Activated naive CD8-positive, alpha-beta T cell treated with anti-CD3 and anti-CD28 coated beads, Interleukin-2, amount 50 U/mL, for 16 hours (primary cell): ENCODE measurements around the gene CWC22.
"Not testable (repeated sequence)": the region's sequence is repeated elsewhere in the genome, so short reads cannot be mapped to it uniquely, and the experiment has no call there.

Source experiments
- DNase-seq: peaks from one replicate; pipeline ENCODE4 v3.0.0-alpha.2; 2020; ENCODE audit warnings: low read depth, low spot score

The CWC22 gene

DNA sequence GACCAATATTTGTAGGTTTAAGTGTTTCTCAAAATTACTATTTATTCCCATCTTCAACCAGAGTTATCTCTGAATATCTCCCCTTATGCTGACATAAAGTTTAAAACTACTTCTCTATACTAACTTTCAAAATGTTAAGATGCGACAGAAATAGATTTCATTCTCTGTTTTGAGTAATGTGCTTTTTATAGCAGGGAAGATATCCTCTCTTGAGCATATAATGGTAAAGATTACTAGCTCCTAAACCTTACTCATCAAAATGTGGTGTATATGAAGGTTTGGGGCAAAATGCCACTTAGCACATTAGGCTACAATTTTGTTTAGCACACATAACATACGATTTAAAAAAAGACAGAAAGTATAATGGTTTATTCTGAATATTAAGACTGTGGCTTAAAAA, 54.4 kb downstream of the CWC22 start:
- no peak for DNase-seq

DNA sequence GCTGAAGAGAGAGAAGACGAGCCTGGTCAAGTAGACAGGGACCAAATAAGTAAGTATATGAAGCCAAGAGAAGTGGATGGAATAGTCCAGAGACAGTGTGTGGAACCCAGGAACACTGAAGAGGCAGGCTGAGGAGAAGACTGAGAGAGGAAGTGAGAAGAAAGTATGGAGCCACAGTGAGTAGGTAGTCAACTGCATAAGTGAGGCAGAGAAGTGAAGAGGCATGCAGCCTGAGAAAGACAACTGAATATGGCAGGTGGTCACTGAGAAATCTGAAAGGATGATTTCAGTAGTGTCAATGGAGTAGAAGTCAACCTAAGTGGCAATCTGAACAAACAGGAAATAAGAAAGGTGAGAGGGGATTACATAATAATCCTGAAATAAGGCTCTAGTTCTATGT, 55.4 kb downstream of the CWC22 start:
- no peak for DNase-seq

DNA sequence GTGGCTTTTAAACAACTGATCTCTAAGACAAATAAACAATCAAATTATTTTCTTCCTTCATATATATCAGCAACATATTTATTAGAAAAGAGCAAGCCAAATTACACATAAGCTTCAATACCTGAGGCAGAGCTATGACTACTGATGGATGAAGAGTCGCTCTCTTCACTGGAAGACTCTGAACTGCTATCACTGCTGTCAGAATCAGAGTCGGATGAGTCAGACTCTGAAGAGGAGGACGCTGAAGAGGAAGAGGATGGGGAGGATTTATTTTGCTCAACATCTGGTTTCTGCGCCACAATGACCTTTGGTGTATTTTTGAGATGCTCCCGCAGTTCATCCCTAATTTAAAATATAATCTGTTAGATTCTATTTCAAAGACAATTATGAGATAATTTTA, 56.7 kb downstream of the CWC22 start:
- no peak for DNase-seq

DNA sequence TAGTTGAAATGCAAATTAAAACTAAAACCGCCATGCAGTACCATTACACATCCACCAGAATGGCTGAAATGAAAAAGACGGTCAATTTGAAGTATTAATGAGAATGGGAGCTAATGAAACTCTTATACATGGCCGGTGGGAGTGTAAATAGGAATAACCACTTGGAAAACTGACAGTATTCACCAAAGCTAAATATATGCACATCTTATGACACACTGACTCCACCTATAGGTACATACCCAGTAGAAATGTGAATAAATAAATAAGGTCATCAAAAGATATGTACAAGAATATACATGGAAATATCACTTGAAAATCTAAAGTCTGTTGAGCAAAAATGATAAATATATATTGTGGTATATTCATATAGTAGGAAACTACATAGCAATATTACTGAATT, 57.7 kb downstream of the CWC22 start:
- no peak for DNase-seq

DNA sequence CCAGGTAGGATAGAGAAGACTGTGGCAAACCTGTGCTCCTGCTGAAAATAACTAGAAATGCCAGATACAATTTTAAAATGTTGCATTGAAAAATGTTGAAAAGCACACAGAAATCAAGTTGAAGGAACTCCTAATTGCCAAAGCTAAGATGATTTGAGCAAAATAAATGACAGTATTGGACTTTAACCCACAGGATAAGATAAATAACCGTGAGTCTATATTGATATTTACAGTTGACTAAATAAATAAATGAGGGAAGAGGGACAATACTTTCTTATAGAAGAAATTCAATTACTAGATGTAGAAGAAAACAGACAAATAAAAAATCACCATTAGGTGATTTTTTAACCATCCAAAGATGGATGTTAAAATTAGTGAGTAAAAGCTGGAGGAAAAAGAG, 59.0 kb downstream of the CWC22 start:
- no peak for DNase-seq

DNA sequence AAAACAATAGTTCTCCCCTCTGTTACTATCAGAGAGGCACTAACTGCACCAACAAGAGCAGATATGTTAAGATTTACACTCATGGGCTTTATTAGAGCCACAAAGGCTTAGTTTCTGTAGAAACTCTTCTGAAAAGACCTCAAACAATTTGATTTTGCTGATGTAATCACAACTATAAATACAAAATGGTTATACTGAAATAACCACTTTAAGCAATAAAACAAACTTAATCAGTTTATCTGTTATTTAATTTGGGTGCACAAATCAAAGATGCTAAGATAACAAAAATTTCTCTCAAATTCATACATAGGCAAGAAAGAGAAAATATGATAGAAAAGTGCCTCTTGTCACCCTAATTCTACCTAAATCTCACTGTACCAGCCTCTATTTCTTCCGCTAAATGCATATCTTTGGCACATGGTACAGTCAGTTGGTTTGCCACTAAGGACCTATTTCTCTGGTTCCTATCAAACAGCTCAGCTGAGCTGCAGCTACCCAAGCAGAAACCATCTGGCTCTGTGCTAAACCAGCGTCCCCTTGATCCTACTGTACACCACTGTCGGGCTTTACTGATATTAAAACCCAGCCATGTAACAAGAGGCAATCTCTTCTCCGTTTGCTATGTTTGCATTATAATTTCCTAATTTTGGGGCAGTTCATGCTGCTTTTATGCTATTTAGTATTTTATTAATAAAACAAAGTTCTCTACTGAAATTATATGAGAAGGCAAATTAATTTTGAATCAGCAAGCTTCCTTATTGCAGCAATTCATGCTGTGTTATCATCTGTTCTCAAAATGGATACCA, 60.1 kb downstream of the CWC22 start:
- DNase-seq, result no peak

DNA sequence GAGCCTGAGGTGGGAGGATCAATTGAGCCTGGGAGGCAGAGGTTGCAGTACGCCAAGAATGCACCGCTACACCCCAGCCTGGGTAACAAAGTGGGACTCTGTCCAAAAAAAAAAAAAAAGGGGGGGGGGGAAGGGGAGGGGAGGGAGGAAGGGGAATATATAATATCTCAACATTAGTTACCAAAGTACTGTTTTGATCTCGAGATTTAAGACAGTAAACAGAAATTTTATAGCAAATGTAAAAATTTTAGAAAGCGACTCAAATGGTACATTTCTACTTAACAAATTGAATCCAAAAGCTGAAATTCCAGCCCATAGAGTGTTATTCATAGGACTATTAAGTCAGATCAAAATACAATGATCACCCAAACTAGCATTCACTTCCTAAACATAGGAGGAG, 60.8 kb downstream of the CWC22 start:
- DNase-seq, result no peak

DNA sequence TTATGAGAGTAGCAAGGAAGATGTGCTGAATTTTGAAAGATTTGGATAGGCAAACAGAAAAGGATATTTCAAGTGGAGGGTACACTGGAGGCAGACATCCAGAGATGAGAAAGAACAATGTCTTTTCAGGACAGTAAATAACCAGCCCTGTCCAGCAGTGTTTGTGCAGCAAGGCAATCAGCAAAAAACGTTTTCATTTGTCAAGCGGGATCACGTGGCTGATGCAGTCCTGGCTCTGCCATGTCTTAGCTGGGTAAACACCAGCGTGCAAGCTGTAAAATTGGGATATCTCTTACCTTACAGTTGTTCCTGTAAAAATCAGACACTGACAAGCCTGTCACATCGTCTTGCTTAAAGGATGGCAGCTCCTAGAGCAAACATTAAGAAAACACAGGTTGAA, 67.8 kb downstream of the CWC22 start:
- no peak for DNase-seq

DNA sequence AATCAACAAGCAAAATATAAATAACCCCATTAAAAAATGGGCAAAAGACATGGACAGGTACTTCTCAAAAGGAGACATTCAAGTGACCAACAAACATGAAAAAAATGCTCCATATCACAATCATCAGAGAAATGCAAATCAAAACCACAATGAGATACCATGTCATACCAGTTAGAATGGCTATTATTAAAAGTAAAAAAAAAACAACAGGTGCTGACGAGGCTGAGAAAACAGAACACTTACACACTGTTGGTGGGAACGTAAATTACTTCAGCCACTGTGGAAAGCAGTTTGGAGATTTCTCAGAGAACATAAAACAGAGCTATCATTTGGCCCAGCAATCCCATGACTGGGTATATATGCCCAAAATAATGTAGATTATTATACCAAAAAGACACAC, 69.1 kb downstream of the CWC22 start:
- DNase-seq, result no peak

DNA sequence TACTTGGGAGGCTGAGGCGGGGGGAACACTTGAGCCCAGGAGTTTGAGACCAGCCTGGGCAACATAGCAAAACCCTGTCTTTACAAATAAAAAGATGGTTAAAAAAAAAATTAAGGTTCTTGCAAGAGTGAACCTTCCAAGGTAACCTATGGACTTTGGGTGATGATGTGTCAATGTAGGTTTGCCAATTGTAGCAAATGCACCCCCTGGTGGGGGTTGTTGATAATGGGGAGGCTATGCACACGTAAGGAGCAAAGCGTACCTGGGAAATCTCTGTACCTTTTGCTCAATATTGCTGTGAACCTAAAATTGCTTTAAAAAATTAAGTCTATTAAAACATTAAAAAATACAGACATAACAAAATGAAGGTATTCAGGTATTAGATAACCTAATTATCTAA, 70.4 kb downstream of the CWC22 start:
- DNase-seq, result no peak

DNA sequence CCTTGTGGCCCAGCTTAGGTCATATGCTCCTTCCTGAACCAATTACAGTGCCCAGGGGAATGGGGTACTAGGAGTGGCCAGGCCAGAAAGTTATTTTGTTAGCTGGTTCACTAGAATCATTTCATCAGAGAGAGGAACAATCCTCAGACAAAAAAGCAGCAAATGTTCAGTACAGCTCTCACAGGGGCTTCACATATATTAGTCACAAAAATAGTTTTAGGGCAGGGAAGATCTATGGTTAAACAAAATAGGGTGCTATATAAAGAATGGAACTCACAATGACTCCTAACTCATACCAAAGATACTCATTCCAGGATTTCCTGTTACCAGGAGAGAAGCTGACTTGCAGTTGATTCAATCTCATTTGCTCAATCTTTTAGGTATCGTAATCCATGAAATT, 71.0 kb downstream of the CWC22 start:
- DNase-seq, result no peak

DNA sequence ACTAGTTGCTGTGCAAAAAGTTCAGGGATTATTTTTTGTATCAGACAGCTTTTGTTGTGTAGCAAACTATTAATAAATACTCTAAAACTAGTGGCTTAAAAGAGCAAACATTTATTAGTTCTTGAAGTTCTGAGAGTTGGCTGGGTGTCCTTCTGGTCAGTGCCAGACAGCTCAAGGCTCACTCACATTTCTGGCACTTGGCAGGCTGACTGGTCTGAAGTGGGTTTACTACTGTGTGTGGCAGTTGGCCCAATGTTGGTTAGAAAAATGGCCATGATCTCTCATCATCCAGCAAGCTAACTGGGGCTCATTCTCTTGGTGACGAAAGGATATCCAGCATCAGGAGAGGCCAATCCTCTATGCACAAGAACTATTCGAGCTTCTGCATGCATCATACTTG, 74.3 kb downstream of the CWC22 start:
- DNase-seq, result no peak

DNA sequence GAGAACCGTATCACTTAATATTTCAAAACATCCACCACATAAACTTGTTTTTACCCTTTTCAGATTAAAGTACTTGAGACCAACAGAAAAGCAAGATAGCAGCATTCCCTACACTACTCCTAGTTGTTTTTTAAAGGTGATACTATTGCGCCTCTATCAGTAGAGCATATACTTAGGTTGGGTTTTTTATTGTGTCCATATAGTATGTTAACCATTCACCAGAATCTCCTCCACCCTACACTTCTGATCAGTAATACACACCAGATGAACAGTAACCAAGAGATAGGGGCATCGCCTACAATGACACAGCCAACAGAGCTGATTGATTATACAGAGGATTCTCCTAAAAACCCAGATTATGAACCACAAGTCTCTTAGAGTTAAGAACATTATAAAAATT, 75.6 kb downstream of the CWC22 start:
- DNase-seq, result no peak

DNA sequence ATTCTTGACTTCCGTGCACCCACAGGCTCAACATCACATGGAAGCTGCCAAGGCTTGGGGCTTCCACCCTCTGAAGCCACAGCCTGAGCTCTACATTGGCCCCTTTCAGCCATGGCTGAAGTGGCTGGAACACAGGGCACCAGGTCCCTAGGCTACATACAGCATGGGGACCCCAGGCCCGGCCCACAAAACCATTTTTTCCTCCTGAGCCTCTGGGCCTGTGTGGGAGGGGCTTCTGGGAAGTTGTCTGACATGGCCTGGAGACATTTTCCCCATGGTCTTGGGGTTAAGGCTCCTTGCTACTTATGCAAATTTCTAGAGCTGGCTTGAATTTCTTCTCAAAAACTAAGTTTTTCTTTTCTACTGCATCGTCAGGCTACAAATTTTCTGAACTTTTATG, 77.1 kb downstream of the CWC22 start:
- not testable (repeated sequence) for DNase-seq

DNA sequence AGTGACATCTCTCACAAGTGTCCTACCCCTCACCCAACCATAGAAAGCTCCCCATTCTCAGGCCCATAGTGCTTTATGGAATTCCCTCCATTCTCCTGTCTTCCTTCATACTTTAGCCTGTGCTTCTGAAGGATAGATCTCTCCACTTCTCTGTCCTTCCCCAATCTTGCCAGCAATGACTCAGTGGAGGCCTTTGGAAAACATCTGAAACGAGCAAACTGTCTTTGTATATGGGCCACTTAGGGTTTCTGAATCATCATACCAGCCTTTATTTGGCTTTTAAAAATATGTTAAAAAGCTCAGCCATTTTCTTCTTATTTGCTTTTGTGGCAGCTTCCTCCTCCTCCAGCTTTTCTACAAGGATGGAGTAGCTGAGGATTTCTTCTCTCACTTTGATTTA, 80.1 kb downstream of the CWC22 start:
- no peak for DNase-seq

DNA sequence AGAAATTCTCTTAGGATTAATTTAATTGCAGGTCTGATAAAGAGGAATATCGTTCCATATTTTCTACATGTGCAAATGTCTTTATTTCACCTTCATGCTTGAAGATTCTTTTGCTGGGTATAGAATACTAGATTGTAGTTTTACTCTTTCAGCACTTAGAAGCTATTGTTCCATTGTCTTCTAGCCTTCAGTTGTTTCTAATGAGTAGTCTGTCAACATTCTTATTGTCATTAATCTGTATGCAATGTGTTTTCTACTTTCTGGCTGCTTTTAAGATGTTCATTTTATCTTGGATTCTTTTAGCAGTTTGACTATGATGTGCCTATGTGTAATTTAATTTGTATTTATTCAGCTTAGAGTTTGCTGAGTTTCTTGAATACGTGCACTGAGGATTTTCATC, 81.4 kb downstream of the CWC22 start:
- no peak for DNase-seq

DNA sequence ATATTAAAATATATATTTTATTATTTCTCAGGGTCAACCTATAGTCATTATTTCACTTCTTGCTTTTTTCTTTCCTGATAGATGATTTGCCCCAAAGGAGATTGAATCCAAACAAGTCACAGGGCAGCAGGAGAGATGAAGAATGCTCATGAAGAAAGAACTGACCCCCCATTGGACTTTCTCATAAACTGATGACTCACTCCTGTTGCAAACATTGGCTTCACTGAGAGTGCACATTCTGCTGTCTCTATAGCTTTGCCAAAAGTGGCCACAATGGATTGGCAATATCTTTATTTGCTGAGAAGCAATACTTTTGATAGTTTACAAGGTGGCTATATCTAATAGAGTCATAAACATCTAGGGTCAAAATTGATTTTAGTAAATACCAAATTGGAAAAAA, 89.8 kb downstream of the CWC22 start:
- DNase-seq, result no peak

DNA sequence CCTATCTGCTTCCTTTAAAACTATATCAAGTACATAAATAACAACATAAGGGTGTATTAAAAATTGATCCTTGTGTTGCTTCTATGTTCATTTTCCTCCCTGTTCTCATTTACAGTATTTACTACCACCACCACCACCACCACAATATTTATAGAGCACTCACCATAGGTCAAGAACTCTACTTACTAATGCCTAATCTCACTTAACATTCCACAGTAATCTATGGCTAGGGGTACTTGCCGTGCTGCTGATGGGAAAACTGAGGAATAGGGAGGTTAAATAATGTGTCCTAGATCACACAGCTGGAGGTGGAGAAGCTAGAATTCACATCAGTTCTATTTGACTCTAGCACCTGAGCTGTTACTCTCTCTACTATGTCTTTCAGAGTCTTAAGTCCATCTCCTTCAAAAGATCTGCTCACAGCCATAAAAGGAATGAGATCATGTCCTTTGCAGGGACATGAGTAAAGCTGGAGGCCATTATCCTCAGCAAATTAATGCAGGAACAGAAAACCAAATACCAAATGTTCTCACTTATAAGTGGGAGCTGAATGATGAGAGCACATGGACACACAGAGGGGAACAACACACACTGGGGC, 91.6 kb downstream of the CWC22 start:
- DNase-seq, result no peak

DNA sequence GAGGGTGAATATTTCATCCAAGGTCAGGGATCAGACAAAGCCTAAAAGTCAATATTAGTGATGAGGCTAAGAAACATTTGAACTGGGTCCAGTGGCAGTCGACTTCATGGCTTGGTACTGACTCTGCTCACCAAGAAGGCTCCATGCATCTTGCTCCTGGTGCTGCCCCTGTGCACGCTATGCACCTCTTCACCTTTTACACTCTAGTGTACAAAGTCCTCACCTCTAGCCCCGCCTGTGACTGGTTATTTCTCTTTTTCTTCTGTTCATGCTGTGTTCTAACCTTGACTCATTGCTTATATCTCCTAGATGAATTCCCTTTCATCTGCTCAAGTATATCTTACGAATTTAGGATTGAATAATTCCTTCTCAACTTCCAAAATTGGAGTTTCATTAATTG, 93.3 kb downstream of the CWC22 start:
- no peak for DNase-seq

DNA sequence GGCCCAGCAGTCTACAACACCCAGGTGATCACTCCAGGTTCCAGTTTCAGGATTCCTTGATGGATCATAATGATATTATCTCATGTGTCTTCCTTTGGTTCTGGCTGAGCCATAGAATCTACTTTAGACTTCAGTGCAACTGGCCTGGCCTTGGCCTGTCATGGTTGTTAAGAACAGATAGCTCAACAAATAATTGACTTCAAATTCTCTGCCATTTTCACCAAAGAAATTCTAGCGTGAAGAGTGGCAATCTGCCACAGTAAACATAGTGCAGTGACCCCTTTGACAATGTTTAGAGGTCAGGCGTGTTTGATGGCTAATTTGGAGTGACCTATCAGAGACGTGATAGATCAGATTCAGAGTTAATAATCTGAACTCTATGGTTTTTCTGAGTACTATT, 95.5 kb downstream of the CWC22 start:
- no peak for DNase-seq

DNA sequence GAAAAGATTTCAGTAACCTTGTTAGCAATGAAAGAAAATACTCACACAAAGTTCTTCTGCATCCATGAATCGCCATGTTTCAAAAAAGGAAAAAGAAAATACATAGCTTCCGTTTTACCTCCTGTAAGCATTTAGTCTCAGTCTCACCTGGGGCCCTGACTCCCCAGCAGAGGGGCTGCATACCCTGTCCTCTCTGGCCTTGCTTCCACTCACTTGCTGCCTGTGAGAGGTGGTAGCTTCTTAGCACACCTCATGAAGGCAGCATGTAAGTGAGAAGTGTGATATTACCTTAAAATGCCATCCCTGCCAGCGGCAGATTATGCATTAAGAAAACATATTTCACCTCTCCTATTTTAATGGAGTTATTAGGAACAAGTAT, 96.4 kb downstream of the CWC22 start:
- DNase-seq, result no peak

DNA sequence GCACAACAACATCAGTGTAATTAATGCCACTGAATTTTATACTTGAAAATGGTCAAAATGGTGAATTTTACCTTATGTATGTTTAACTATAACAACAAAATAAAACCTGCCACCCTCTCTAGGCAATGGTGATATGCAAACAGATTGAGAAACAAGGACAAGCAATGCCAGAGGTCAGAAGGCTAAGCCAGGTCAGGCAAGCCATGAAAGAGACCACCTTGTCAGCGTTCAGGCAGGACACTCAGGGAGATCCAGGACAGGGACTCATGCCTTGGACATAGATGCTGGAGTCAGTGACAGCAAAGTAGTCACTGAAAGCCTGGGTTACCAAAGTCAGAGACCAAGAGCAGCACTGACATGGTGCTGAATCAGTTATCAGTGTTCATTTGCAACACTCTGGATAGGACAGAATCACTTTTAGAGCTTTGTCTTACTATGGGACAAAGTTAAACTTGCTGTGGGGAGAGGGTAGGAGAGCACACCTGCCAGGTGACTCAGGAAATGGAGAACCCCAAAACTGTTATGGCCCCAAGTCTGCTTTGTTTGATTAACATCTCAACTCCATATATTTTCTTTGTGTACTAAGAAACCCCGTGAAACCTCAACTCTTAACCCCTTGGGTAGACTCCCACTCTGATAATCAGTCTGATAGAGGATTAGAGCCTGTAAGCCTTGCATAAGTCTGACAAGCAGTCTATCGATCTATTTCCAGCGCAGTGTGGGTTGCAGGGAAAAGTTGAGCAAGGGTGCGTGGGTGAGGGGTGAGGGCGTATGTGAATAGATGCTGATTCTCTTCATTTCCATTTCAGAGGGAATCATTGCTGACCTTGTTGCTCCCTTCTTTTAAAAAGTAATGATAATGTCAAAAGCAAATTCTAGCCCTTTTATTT, 97.0 kb downstream of the CWC22 start:
- DNase-seq, result no peak

DNA sequence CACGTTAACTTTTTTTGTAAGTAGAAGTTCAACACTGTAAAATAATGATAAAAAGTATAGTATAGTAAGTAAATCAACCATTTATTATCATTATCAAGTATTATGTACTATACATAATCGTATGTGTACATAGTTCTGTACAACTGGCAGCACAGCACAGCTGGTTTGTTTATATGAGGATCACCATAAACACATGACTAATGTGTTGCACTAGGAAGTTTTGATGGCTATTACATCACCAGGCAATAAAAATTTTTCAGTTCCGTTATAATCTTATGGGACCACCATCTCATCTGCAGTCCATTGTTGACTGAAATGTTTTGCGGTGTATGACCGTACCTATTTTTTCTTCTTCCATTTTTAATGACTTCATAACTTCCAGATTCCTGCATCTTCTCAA, 106.4 kb downstream of the CWC22 start:
- no peak for DNase-seq
